A673 (cell line): ENCODE data around the gene AGBL4.

ENCODE experiments used
- EZH2 ChIP-seq: fragments of 200-600 bp; sonication (generic); IDR thresholded peaks from 2 replicates; pipeline ENCODE4 v1.6.1; 2017; ENCODE audit warnings: borderline replicate concordance, low read depth, mild to moderate bottlenecking, mixed read lengths, antibody characterized with exemption, low read length; ENCODE audit not compliant: poor library complexity, severe bottlenecking
- TF ChIP-seq, protein P1 (sequence below): fragments of 300-800, 200-600 bp; sonication (generic); conservative IDR thresholded peaks from 2 replicates; pipeline ENCODE4 v1.5.1; 2017; ENCODE audit warnings: low read depth, mild to moderate bottlenecking, antibody characterized with exemption, low read length, moderate library complexity, mixed read lengths

DNA sequence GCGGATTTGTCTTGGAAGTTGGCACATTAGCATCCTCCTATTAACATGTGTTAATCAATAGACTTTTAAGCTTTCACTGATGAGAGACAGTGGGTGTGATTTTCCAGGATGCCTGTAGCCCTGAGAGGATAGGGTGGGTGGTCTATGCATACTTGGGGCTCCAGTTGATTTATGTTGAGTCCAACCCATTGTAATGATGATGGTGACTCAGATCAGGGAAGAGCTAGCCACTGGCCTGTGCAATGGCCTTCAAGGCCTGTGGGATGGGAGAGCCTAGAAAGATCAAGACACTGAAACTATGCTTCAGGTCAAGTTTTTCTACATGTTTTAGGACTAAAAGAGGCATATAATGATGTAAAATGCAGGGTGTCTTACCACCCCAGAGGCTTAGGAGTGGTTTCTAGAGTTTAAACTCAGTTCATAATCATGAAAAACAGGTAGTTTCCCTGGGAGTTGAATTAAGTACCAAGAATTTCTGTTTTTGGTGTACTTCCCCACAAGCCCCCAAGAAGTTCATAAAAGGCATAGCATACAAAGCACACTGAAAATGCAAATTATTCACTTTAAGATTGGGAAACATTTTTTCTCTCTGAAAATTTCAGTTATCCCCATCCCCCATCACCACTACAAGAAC, 1267.0 kb downstream of the AGBL4 start:
- TF ChIP-seq, protein P1, sequence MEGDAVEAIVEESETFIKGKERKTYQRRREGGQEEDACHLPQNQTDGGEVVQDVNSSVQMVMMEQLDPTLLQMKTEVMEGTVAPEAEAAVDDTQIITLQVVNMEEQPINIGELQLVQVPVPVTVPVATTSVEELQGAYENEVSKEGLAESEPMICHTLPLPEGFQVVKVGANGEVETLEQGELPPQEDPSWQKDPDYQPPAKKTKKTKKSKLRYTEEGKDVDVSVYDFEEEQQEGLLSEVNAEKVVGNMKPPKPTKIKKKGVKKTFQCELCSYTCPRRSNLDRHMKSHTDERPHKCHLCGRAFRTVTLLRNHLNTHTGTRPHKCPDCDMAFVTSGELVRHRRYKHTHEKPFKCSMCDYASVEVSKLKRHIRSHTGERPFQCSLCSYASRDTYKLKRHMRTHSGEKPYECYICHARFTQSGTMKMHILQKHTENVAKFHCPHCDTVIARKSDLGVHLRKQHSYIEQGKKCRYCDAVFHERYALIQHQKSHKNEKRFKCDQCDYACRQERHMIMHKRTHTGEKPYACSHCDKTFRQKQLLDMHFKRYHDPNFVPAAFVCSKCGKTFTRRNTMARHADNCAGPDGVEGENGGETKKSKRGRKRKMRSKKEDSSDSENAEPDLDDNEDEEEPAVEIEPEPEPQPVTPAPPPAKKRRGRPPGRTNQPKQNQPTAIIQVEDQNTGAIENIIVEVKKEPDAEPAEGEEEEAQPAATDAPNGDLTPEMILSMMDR, result no peak
- TF ChIP-seq EZH2, result no peak
